AG04449 (cell line): Measurements from ENCODE around the gene ZNF554.

ENCODE experiments used
- CTCF ChIA-PET: fragments of 350-600 bp; formaldehyde crosslinking; extraction: SDS; loops from one replicate; lab custom pipeline; 2021; ENCODE audit warnings: antibody characterized with exemption; lab: Yijun Ruan, JAX
- POLR2A ChIA-PET: fragments of 400-600, 350-600 bp; formaldehyde crosslinking; extraction: SDS; loops from one replicate; lab custom pipeline; 2020; ENCODE audit warnings: antibody characterized with exemption, inconsistent platforms; lab: Yijun Ruan, JAX
- DNase-seq: peaks from one replicate; pipeline ENCODE4 v3.0.0-alpha.2; 2010; ENCODE audit warnings: low read depth, low spot score
- H3K4me3 ChIP-seq: 2 replicates; pipeline ENCODE4 v1.5.1; 2011; ENCODE audit warnings: low read depth, mild to moderate bottlenecking, control low read depth, low read length
- TF ChIP-seq, protein P1 (sequence below): IDR thresholded peaks from one replicate; pipeline ENCODE4 v1.5.1; 2011; ENCODE audit warnings: mild to moderate bottlenecking, moderate library complexity, low read length, control low read depth, inconsistent platforms; ENCODE audit not compliant: insufficient read depth; ENCODE audit errors: missing control alignments

ZNF554 gene

DNA sequence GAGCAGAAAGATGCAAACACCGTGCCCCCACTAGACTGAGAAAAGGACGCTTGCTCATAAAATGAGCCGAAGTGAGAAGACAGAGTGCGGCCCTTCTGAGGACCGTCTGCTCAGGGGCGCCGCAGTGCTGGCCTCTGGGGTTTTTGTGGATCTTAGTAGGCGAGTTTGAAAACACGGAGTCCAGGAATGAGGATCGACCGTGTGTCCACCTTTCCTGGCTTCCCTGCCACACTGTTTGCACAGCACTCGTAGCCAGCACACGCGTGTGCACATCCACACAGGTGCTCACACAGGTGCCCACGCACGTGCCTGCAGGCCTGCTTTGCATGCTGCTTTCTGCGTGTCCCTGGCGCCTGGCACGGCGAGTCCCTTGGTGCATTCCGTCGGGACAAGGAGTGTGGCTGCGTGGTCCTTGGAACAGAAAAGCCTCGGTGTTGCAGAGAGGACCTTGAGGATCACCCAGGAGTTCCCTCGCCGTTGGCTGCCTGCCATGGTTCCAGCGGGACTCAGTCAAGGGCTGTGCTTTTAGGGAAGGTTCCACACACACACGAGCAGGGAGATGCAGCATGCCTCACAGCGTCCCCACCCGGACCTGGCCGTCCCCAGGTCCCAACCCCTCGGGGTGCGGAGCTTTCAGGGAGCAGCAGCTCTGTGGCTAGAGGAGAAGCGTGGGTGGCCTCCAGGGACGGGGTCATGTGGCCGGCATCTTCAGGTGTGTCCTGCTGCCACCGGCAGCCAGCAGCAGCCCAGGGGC lies 10.1 kb upstream of the ZNF554 start:
- no peak overlapping the region for H3K4me3 ChIP-seq
- CTCF ChIA-PET, result interaction anchor here (3.1 kb wide), 1 partner anchor 10 kb away, joined by 14 read pairs; the partner anchor contains the start of gene ZNF554
- TF ChIP-seq, protein P1, sequence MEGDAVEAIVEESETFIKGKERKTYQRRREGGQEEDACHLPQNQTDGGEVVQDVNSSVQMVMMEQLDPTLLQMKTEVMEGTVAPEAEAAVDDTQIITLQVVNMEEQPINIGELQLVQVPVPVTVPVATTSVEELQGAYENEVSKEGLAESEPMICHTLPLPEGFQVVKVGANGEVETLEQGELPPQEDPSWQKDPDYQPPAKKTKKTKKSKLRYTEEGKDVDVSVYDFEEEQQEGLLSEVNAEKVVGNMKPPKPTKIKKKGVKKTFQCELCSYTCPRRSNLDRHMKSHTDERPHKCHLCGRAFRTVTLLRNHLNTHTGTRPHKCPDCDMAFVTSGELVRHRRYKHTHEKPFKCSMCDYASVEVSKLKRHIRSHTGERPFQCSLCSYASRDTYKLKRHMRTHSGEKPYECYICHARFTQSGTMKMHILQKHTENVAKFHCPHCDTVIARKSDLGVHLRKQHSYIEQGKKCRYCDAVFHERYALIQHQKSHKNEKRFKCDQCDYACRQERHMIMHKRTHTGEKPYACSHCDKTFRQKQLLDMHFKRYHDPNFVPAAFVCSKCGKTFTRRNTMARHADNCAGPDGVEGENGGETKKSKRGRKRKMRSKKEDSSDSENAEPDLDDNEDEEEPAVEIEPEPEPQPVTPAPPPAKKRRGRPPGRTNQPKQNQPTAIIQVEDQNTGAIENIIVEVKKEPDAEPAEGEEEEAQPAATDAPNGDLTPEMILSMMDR, result no peak
- no peak for DNase-seq
- POLR2A ChIA-PET, result no interaction called here

DNA sequence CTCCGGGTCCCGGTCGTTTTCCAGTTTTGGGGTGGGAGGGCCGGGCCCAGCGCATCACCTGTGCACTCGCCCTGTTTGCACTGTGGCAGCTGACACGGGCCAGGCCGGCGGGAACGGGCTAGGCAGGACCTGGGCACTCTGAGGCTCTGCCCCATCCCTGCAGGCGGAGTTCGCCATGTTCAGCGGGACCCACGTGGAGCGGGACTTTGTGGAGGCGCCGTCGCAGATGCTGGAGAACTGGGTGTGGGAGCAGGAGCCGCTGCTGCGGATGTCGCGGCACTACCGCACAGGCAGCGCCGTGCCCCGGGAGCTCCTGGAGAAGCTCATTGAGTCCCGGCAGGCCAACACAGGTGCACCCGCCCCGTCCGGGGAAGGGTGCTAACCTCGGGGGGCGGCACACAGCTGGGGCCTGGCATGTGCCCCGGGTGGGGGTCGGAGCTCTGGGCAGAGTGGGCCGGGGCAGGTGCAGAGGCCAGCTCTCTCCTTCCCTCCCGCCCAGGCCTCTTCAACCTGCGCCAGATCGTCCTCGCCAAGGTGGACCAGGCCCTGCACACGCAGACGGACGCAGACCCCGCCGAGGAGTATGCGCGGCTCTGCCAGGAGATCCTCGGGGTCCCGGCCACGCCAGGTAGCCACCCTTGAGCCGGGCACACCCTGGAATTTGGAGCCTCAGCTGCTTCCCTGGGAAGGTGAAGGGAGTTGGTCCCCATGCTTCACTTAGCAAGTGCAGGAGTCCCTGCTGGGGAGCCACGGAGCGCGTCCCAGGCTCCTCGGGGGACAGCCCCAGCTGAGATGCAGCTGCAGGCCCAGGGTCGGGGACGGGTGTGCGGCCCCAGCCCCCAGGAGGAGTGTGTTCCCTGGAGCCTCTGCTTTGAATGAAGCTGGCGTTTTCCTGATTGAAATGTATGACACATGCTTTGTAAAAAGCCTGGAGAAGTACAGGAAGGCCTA lies 9.3 kb upstream of the ZNF554 start:
- DNase-seq, result no peak
- TF ChIP-seq, protein P1, result no peak
- H3K4me3 ChIP-seq, result no peak overlapping the region
- ChIA-PET POLR2A (no interaction called here), CTCF (interaction anchor here (3.1 kb wide), 1 partner anchor 9 kb away, joined by 14 read pairs; the partner anchor contains the start of gene ZNF554)

DNA sequence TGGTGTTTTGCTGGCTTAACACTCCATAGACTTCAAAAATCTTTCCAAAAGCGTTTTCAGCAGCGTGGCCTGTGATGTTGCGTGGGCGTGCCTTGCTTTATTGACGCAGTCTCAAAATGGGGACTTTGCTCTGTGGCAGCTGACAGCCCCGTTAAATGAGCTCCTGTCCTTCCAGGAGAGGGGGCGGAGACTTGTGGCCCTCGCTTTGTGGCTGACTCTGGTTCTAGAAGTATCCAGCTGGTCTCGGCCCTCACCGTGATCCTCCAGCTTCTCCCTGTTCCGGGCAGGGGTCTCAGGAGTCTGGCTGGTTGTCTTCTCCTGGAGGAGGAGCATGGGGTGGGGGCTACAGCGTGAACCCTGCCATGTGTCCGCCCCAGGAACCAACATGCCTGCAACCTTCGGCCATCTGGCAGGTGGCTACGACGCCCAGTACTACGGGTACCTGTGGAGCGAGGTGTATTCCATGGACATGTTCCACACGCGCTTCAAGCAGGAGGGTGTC lies 8.4 kb upstream of the ZNF554 start:
- ChIA-PET CTCF (interaction anchor here (1.2 to 3.1 kb wide), 2 partner anchors 8 to 12 kb away, joined by 3 to 14 read pairs; partner anchors contain the start of gene ZNF554), POLR2A (no interaction called here)
- DNase-seq, result no peak
- no peak overlapping the region for H3K4me3 ChIP-seq
- TF ChIP-seq, protein P1, result no peak

DNA sequence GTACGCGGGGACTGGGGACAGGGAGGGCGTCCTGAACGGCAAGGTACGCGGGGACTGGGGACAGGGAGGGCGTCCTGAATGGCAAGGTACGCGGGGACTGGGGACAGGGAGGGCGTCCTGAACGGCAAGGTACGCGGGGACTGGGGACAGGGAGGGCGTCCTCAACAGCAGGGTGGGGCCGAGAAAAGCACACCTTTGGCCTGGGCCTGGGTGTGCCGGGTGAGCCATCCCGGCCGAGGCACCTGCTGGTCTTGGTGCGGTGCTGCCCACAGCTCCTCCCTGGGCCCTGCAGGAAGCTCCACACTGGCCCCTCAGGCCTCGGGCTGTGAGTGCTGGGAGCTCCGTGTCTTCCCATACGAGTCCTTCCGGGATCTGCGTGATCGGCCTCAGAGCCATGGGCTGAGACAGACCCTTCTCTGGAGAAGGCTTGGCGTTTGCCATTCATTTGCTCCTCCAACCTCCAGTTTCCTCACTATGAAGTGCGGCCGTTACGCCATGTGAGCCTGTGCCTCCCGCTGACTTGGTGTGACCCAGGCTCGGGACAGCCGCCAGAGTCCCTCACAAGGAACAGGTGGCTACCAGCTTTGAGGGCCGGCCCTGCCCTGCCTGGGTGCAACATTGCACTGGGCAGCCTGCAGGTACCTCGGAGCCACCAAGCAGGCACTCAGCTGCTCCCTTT lies 7.8 kb upstream of the ZNF554 start:
- no peak for DNase-seq
- ChIA-PET CTCF (interaction anchor here (1.2 kb wide), 1 partner anchor 12 kb away, joined by 3 read pairs; no protein-coding TSS in a partner anchor), POLR2A (no interaction called here)
- H3K4me3 ChIP-seq, result no peak overlapping the region
- TF ChIP-seq, protein P1, result no peak

DNA sequence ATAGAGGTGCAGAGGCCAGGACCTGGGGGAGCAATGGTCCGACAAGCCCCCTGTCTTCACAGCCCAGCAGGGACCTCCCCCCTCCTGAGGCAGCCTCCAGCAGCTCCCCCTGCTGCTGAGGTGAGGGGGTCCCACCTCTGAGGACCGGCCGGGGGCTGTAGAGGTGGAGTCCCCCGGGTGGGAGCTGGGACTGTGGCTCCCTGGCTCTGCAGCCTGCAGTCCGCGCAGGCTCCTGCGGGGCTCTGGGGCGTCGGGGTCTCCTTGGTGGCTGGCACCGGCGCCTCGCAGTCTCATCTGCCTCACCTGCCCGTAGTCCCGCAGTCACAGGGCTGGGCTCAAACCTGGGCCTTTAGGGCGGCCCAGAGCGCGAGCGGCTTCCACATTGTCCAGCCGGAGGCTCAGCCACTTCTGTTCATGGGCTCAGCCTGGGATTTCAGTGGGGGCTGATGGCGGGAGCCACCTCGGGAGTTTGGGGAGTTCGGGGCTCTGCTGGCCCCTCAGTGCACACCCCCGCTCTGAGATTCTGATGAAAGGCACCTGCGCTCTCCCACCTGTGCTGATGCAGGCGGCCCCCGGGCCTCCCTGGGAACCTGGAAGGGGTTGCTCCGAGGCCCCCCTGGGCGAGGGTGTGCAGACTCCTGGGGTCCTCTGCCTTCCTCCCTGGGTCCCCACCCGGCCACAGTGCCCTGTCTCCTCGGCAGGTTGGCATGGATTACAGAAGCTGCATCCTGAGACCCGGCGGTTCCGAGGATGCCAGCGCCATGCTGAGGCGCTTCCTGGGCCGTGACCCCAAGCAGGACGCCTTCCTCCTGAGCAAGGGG lies 7.0 kb upstream of the ZNF554 start:
- H3K4me3 ChIP-seq, result no peak overlapping the region
- TF ChIP-seq, protein P1, result no peak
- ChIA-PET POLR2A (no interaction called here), CTCF (interaction anchor here (1.2 kb wide), 1 partner anchor 13 kb away, joined by 3 read pairs; no protein-coding TSS in a partner anchor)
- no peak for DNase-seq
